SH-SY5Y (cell line): Measurements from ENCODE around the gene GTPBP3.

Source experiments
- GATA2 ChIP-seq: IDR thresholded peaks from 2 replicates; pipeline ENCODE4 v1.6.1; 2011; ENCODE audit warnings: mild to moderate bottlenecking, low read depth, low read length
- GATA3 ChIP-seq: IDR thresholded peaks from 2 replicates; pipeline ENCODE4 v1.6.1; 2011; ENCODE audit warnings: low read depth, mild to moderate bottlenecking, low read length, moderate library complexity

DNA sequence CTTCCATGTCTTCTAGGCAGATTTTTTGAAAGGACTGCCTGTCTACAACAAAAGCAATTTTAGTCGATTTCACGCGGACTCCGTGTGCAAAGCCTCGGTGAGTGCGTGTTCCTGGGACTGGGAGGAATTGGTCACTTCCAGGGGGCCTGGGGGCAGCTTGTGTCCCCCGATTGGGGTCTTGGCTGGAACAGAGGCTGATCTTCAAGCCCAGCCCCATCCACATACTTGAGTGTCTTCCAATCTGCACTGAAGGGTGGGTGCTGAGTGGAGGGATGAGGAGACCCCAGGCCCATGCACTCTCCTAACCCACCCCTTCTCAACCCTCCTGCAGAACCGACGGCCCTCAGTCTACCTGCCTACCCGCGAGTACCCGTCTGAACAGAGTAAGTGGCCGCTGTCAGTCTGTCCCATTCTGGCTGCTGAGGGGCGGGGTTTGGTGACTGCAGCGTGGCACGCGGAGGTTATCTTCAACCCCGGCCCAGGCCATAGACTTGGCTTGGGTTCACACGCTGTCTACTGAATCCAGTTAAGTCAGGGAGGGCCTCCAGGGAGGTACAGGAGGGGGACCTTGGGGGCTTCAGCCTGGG is 23.3 kb upstream of the GTPBP3 start:
- TF ChIP-seq GATA2 (no peak), GATA3 (no peak)
